K562 (cell line): Measurements from ENCODE around the gene KCP. TPM values are rescaled to one million over a fixed set of nuclear protein-coding genes. Genes with fewer than 3 reads are reported as not detected.

ENCODE experiments used
- FIP1L1 ChIP-seq: fragments of 200-400 bp; formaldehyde crosslinking; IDR thresholded peaks from 2 replicates; pipeline ENCODE4 v1.6.1; 2018; ENCODE audit warnings: mild to moderate bottlenecking, low read depth, low read length; ENCODE audit not compliant: poor library complexity, severe bottlenecking
- HMG20B ChIP-seq: fragments of 250-450 bp; sonication (Bioruptor Pico); IDR thresholded peaks from 2 replicates; pipeline ENCODE4 v1.5.0; 2021; ENCODE audit warnings: mild to moderate bottlenecking
- MIER1 ChIP-seq: fragments of 450-650 bp; IDR thresholded peaks from 2 replicates; pipeline ENCODE4 v1.6.1; 2016; ENCODE audit warnings: antibody characterized with exemption, mild to moderate bottlenecking, low read depth
- PTTG1 ChIP-seq: fragments of 450-650 bp; IDR thresholded peaks from 2 replicates; pipeline ENCODE4 v1.6.1; 2016; ENCODE audit warnings: low read depth, mild to moderate bottlenecking, missing genetic modification characterization, missing compliant biosample characterization
- RBFOX2 ChIP-seq: fragments of 200-400 bp; formaldehyde crosslinking; IDR thresholded peaks from 2 replicates; pipeline ENCODE4 v1.6.1; 2017; ENCODE audit warnings: low read depth, mild to moderate bottlenecking, low read length, moderate library complexity
- SMARCC2 ChIP-seq: fragments of 450-650 bp; IDR thresholded peaks from 2 replicates; pipeline ENCODE4 v1.6.1; 2017; ENCODE audit warnings: antibody characterized with exemption, moderate library complexity, mild to moderate bottlenecking, low read depth
- TEAD4 ChIP-seq, 2 experiments: sonication (generic) in 1 of 2; formaldehyde crosslinking in 1 of 2; IDR thresholded peaks; 2 replicates each; pipeline versions ENCODE4 v1.6.1 to v1.8.0; 2012 to 2022; ENCODE audit warnings: borderline replicate concordance in 1 of 2, inconsistent platforms in 1 of 2, low read length in 1 of 2, mild to moderate bottlenecking in 1 of 2, missing genetic modification reagents in 1 of 2
- XRCC5 ChIP-seq: fragments of 200-400 bp; formaldehyde crosslinking; IDR thresholded peaks from 2 replicates; pipeline ENCODE4 v1.6.1; 2017; ENCODE audit warnings: low read depth, mild to moderate bottlenecking, low read length
- ZNF12 ChIP-seq: sonication (generic); formaldehyde crosslinking; IDR thresholded peaks from 2 replicates; pipeline ENCODE4 v1.4.0; 2020; ENCODE audit warnings: mild to moderate bottlenecking, missing genetic modification reagents
- ZNF212 ChIP-seq: fragments of 450-650 bp; formaldehyde crosslinking; IDR thresholded peaks from 2 replicates; pipeline ENCODE4 v1.4.0; 2020; ENCODE audit warnings: mild to moderate bottlenecking
- ZNF431 ChIP-seq: sonication (generic); formaldehyde crosslinking; IDR thresholded peaks from 2 replicates; pipeline ENCODE4 v1.8.0; 2022; ENCODE audit warnings: mild to moderate bottlenecking, missing genetic modification reagents
- polyA plus RNA-seq, 8 experiments: library from polyadenylated mRNA; depleted of rRNA in 4 of 8; stranded (reverse) in 5 of 8; unstranded in 3 of 8; fragments of >200 nt; fragmentation: Nextera tagmentation in 2 of 8; fragmentation: Illumina TruSeq in 1 of 8; extraction: Ambion mirVana in 2 of 8; extraction: Trizol in 1 of 8; gene quantifications; 2 replicates each; pipeline versions ENCODE4 v1.2.1 to v1.2.3, GENCODE V29; 2011 to 2014; ENCODE audit warnings: inconsistent platforms in 1 of 8, missing spikeins in 1 of 8
- total RNA-seq, 7 experiments: library from RNA; depleted of rRNA in 6 of 7; stranded (reverse); fragments of >200 nt in 6 of 7; fragmentation: Illumina TruSeq in 2 of 7; extraction: Trizol in 2 of 7; gene quantifications; 2 replicates each; pipeline versions ENCODE4 v1.2.1 to v1.2.3, GENCODE V29; 2011 to 2021; ENCODE audit warnings: low replicate concordance in 1 of 7
- TF ChIP-seq, protein P1 (sequence below): fragments of 250-450 bp; sonication (Bioruptor Pico); IDR thresholded peaks from 2 replicates; pipeline ENCODE4 v1.5.0; 2021
- TF ChIP-seq, protein P2 (sequence below), 3 experiments: IDR thresholded peaks in 2 of 3; conservative IDR thresholded peaks in 1 of 3; 2 replicates each; pipeline ENCODE4 v1.5.1; 2011 to 2012; ENCODE audit warnings: low read length in 3 of 3, mild to moderate bottlenecking in 3 of 3, control low read depth in 2 of 3, improper control_type of control experiment in 1 of 3, inconsistent platforms in 1 of 3, low read depth in 1 of 3, mixed read lengths in 1 of 3, moderate library complexity in 1 of 3; ENCODE audit not compliant: insufficient read depth in 2 of 3
- TF ChIP-seq, protein P3 (sequence below): fragments of 250-450 bp; sonication (Bioruptor Pico); IDR thresholded peaks from 2 replicates; pipeline ENCODE4 v1.5.0; 2020; ENCODE audit warnings: mild to moderate bottlenecking, borderline replicate concordance
- TF ChIP-seq, protein P4 (sequence below): sonication (generic); formaldehyde crosslinking; IDR thresholded peaks from 2 replicates; pipeline ENCODE4 v1.8.0; 2022; ENCODE audit warnings: missing genetic modification reagents, mild to moderate bottlenecking, borderline replicate concordance
- TF ChIP-seq, protein P5 (sequence below): IDR thresholded peaks from 3 replicates; pipeline ENCODE4 v1.6.1; 2011; ENCODE audit warnings: borderline replicate concordance, mild to moderate bottlenecking; ENCODE audit not compliant: insufficient read length, insufficient read depth

Gene KCP
- total and polyA plus RNA-seq, 9 of the 15 experiments (the other 6 are each of a cell fraction or from before 2014, with no cell fraction given) = 0.06 to 0.17 (median 0.12) TPM; not detected in 3

DNA sequence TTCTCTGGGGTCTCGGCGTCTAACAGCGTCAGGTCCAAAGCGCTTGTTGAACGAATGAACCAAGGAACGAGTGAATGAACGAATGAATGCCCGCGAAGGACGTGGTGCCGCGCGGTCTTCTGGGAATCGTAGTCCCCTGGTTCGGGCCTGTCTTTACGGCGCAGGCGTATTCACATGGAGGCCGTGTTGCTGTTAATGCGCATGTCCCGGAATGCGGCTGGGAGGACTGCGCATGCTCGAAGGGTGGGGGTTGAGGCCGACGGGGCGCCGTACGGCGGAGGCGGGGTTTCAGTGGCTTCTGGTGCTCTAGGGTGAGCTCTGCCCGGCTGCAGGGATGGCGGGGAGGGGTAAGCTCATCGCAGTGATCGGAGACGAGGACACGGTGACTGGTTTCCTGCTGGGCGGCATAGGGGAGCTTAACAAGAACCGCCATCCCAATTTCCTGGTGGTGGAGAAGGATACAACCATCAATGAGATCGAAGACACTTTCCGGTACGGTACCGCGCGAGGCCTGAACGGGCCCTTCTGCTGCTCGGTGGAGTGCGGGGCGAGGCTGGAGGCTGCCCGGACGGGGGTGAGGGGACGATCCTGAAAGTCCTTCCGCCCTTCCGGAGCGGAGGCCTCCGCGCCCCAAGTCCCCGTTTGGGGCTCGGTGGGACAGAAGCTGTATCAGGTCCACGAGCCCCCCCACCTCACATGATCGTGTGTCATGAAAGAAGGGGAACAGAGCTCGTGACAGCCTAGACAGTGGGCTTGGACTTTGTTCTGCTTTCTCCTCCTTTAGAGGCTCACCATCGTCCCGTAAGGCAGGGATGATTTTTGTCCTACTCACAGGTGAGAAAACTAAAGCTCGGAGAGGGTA is 47.7 kb downstream of the KCP start, which contains the start of gene ATP6V1F (continued):
- TF ChIP-seq, protein P1, sequence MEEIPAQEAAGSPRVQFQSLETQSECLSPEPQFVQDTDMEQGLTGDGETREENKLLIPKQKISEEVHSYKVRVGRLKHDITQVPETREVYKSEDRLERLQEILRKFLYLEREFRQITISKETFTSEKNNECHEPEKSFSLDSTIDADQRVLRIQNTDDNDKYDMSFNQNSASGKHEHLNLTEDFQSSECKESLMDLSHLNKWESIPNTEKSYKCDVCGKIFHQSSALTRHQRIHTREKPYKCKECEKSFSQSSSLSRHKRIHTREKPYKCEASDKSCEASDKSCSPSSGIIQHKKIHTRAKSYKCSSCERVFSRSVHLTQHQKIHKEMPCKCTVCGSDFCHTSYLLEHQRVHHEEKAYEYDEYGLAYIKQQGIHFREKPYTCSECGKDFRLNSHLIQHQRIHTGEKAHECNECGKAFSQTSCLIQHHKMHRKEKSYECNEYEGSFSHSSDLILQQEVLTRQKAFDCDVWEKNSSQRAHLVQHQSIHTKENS (CRISPR knock-in tag) = no peak
- TF ChIP-seq, protein P2, sequence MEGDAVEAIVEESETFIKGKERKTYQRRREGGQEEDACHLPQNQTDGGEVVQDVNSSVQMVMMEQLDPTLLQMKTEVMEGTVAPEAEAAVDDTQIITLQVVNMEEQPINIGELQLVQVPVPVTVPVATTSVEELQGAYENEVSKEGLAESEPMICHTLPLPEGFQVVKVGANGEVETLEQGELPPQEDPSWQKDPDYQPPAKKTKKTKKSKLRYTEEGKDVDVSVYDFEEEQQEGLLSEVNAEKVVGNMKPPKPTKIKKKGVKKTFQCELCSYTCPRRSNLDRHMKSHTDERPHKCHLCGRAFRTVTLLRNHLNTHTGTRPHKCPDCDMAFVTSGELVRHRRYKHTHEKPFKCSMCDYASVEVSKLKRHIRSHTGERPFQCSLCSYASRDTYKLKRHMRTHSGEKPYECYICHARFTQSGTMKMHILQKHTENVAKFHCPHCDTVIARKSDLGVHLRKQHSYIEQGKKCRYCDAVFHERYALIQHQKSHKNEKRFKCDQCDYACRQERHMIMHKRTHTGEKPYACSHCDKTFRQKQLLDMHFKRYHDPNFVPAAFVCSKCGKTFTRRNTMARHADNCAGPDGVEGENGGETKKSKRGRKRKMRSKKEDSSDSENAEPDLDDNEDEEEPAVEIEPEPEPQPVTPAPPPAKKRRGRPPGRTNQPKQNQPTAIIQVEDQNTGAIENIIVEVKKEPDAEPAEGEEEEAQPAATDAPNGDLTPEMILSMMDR (IDR thresholded peaks at IDR 0.05 in 2 of 3, conservative IDR thresholded peaks at IDR 0.05 in 1 of 3; ENCODE audit: insufficient read depth in 2 of 3, low read depth in 1 of 3, low read length in 3 of 3) = peak in 1 of 3 experiments; percentile 12; a peak in 2 of 6 replicates
- TF ChIP-seq, protein P3, sequence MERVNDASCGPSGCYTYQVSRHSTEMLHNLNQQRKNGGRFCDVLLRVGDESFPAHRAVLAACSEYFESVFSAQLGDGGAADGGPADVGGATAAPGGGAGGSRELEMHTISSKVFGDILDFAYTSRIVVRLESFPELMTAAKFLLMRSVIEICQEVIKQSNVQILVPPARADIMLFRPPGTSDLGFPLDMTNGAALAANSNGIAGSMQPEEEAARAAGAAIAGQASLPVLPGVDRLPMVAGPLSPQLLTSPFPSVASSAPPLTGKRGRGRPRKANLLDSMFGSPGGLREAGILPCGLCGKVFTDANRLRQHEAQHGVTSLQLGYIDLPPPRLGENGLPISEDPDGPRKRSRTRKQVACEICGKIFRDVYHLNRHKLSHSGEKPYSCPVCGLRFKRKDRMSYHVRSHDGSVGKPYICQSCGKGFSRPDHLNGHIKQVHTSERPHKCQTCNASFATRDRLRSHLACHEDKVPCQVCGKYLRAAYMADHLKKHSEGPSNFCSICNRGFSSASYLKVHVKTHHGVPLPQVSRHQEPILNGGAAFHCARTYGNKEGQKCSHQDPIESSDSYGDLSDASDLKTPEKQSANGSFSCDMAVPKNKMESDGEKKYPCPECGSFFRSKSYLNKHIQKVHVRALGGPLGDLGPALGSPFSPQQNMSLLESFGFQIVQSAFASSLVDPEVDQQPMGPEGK = no peak
- TF ChIP-seq ZNF431 (peak; percentile 68; the same call in 1 of the 2 replicates), ZNF212 (no peak), FIP1L1 (peak; percentile 45), MIER1 (peak; percentile 38; the same call in 1 of the 2 replicates), TEAD4 (IDR thresholded peaks at IDR 0.05; ENCODE audit: low read length) (peak; percentile 77; the same call in 1 of the 2 replicates), TEAD4 (CRISPR knock-in tag; IDR thresholded peaks at IDR 0.05; ENCODE audit: borderline replicate concordance) (no peak), RBFOX2 (peak; percentile 84), PTTG1 (tag) (no peak), XRCC5 (no peak), SMARCC2 (peak; percentile 43; the same call in 1 of the 2 replicates), ZNF12 (CRISPR knock-in tag) (no peak; the same call in 1 of the 2 replicates), HMG20B (CRISPR knock-in tag) (no peak)
- TF ChIP-seq, protein P4, sequence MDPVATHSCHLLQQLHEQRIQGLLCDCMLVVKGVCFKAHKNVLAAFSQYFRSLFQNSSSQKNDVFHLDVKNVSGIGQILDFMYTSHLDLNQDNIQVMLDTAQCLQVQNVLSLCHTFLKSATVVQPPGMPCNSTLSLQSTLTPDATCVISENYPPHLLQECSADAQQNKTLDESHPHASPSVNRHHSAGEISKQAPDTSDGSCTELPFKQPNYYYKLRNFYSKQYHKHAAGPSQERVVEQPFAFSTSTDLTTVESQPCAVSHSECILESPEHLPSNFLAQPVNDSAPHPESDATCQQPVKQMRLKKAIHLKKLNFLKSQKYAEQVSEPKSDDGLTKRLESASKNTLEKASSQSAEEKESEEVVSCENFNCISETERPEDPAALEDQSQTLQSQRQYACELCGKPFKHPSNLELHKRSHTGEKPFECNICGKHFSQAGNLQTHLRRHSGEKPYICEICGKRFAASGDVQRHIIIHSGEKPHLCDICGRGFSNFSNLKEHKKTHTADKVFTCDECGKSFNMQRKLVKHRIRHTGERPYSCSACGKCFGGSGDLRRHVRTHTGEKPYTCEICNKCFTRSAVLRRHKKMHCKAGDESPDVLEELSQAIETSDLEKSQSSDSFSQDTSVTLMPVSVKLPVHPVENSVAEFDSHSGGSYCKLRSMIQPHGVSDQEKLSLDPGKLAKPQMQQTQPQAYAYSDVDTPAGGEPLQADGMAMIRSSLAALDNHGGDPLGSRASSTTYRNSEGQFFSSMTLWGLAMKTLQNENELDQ (CRISPR knock-in tag) = peak; percentile 83; the same call in 1 of the 2 replicates
- TF ChIP-seq, protein P5, sequence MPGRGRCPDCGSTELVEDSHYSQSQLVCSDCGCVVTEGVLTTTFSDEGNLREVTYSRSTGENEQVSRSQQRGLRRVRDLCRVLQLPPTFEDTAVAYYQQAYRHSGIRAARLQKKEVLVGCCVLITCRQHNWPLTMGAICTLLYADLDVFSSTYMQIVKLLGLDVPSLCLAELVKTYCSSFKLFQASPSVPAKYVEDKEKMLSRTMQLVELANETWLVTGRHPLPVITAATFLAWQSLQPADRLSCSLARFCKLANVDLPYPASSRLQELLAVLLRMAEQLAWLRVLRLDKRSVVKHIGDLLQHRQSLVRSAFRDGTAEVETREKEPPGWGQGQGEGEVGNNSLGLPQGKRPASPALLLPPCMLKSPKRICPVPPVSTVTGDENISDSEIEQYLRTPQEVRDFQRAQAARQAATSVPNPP = no peak
